Measurements from ENCODE around the gene SNUPN.
"Not testable (repeated sequence)": the region's sequence is repeated elsewhere in the genome, so short reads cannot be mapped to it uniquely, and the experiment has no call there.

SNUPN gene

DNA sequence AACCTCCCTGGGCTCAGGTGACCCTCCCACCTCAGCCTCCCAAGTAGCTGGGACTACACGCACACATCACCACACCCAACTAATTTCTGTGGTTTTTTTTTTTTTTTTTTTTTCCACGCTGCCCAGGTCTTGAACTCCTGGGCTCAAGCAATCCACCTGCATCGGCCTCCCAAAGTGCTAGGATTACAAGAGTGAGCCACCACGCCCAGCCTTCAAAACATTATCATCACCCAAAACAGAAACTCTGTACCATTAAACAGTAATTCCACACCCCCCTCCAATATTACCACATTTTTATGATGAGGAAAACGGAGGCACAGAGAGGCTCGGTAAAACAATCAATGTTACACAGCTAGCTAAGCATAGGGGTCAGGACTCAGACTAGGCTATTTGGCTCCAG lies 10.5 kb upstream of the SNUPN start:
- H2AFZ ChIP-seq (ENCODE audit: low read length), result no peak overlapping the region
- H3K9me3 ChIP-seq (replicated peaks; ENCODE audit: insufficient read depth, low read length), result no peaks in the 10 kb centered on the region
- TF ChIP-seq, protein P1, sequence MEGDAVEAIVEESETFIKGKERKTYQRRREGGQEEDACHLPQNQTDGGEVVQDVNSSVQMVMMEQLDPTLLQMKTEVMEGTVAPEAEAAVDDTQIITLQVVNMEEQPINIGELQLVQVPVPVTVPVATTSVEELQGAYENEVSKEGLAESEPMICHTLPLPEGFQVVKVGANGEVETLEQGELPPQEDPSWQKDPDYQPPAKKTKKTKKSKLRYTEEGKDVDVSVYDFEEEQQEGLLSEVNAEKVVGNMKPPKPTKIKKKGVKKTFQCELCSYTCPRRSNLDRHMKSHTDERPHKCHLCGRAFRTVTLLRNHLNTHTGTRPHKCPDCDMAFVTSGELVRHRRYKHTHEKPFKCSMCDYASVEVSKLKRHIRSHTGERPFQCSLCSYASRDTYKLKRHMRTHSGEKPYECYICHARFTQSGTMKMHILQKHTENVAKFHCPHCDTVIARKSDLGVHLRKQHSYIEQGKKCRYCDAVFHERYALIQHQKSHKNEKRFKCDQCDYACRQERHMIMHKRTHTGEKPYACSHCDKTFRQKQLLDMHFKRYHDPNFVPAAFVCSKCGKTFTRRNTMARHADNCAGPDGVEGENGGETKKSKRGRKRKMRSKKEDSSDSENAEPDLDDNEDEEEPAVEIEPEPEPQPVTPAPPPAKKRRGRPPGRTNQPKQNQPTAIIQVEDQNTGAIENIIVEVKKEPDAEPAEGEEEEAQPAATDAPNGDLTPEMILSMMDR (IDR thresholded peaks at IDR 0.05; ENCODE audit: low read length), result no peak
- no peak for TF ChIP-seq EZH2phosphoT487 (IDR thresholded peaks at IDR 0.05; ENCODE audit: low read length)
- no peak for TF ChIP-seq EZH2 (optimal IDR thresholded peaks at IDR 0.05; ENCODE audit: low read depth, low read length)
- no peaks in the 10 kb centered on the region for H3K36me3 ChIP-seq (replicated peaks; ENCODE audit: insufficient read depth, low read length)
- no peaks in the 10 kb centered on the region for H4K20me1 ChIP-seq (ENCODE audit: insufficient read depth, low read length)
- DNase-seq, result no peak
- H3K79me2 ChIP-seq (ENCODE audit: low read length), result peaks cover 29% of the 10 kb centered on the region
- H3K4me3 ChIP-seq (ENCODE audit: low read length), result no peak overlapping the region
- H3F3A ChIP-seq (ENCODE audit: insufficient read depth, low read length), result peaks cover 7% of the 10 kb centered on the region; the same call in 1 of the 2 replicates
- no peaks in the 10 kb centered on the region for H3K9me2 ChIP-seq (replicated peaks; ENCODE audit: insufficient read depth, low read length)
- H3K9ac ChIP-seq (ENCODE audit: low read length), result no peak overlapping the region
- H3K27me3 ChIP-seq (replicated peaks; ENCODE audit: insufficient read depth, low read length), result no peaks in the 10 kb centered on the region
- H3K4me2 ChIP-seq (ENCODE audit: low read depth, low read length), result no peak overlapping the region
- H3K27ac ChIP-seq (ENCODE audit: low read length), result no peak overlapping the region
- H3K4me1 ChIP-seq (ENCODE audit: low read length), result no peaks in the 10 kb centered on the region

DNA sequence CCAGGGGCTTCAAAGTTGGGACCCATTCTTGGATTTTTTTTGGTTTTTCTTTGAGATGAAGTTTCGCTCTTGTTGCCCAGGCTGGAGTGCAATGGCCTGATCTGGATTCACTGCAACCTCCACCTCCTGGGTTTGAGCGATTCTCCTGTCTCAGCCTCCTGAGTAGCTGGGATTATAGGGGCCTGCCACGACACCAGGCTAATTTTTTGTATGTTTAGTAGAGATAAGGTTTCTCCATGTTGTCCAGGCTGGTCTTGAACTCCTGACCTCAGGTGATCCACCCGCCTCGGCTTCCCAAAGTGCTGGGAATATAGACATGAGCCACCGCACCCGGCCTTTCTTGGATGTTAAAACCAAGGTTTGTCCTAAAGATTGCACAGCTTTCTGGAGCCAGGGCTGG lies 8.4 kb upstream of the SNUPN start:
- not testable (repeated sequence) for H3K4me3 ChIP-seq (ENCODE audit: low read length); H3K9me3 ChIP-seq (replicated peaks; ENCODE audit: insufficient read depth, low read length); H3K27me3 ChIP-seq (replicated peaks; ENCODE audit: insufficient read depth, low read length); H4K20me1 ChIP-seq (ENCODE audit: insufficient read depth, low read length); H3K4me1 ChIP-seq (ENCODE audit: low read length); H3K4me2 ChIP-seq (ENCODE audit: low read depth, low read length); H3K9me2 ChIP-seq (replicated peaks; ENCODE audit: insufficient read depth, low read length); DNase-seq; H2AFZ ChIP-seq (ENCODE audit: low read length); H3K27ac ChIP-seq (ENCODE audit: low read length); H3K9ac ChIP-seq (ENCODE audit: low read length); H3K36me3 ChIP-seq (replicated peaks; ENCODE audit: insufficient read depth, low read length); H3F3A ChIP-seq (ENCODE audit: insufficient read depth, low read length)
- peaks cover 19% of the 10 kb centered on the region for H3K79me2 ChIP-seq (ENCODE audit: low read length)

GRCh38 chr15:75631935-75632334 lies 6.4 kb upstream of the SNUPN start:
- H2AFZ ChIP-seq (ENCODE audit: low read length), result no peak overlapping the region
- H3K79me2 ChIP-seq (ENCODE audit: low read length), result no peaks in the 10 kb centered on the region
- no peaks in the 10 kb centered on the region for H3K9me3 ChIP-seq (replicated peaks; ENCODE audit: insufficient read depth, low read length)
- H3K36me3 ChIP-seq (replicated peaks; ENCODE audit: insufficient read depth, low read length), result no peaks in the 10 kb centered on the region
- H3K9me2 ChIP-seq (replicated peaks; ENCODE audit: insufficient read depth, low read length), result no peaks in the 10 kb centered on the region
- no peaks in the 10 kb centered on the region for H3K4me1 ChIP-seq (ENCODE audit: low read length)
- H3F3A ChIP-seq (ENCODE audit: insufficient read depth, low read length), result no peaks in the 10 kb centered on the region
- H3K27ac ChIP-seq (ENCODE audit: low read length), result no peak overlapping the region
- no peaks in the 10 kb centered on the region for H4K20me1 ChIP-seq (ENCODE audit: insufficient read depth, low read length)
- TF ChIP-seq EZH2phosphoT487 (IDR thresholded peaks at IDR 0.05; ENCODE audit: low read length) (no peak), EZH2 (optimal IDR thresholded peaks at IDR 0.05; ENCODE audit: low read depth, low read length) (no peak)
- TF ChIP-seq, protein P1 (IDR thresholded peaks at IDR 0.05; ENCODE audit: low read length), result no peak
- H3K27me3 ChIP-seq (replicated peaks; ENCODE audit: insufficient read depth, low read length), result no peaks in the 10 kb centered on the region
- H3K9ac ChIP-seq (ENCODE audit: low read length), result no peak overlapping the region
- no peak overlapping the region for H3K4me3 ChIP-seq (ENCODE audit: low read length)
- no peak for DNase-seq
- no peak overlapping the region for H3K4me2 ChIP-seq (ENCODE audit: low read depth, low read length)

DNA sequence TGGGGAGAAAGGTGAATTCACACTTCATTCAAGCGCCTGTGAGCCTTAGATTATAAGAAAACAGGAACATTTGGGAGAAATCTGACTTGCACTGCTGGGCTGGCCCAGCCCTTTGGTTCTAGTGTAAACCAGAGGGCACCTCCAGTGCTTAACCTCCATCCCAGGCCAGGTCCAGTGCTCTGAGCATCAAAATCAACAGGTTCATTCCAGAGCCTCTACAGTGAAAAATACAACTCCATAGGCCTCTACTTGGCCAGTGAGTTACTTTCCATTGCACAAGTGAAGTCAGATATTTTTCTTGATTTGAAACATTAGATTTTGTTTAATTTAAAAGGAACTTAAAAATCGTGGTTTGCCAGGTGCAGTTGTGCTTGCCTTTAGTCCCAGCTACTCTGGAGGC lies 3.0 kb downstream of the SNUPN start:
- H3K4me3 ChIP-seq (ENCODE audit: low read length), result no peak overlapping the region
- no peak overlapping the region for H3K9ac ChIP-seq (ENCODE audit: low read length)
- peaks cover 5% of the 10 kb centered on the region; the same call in 1 of the 2 replicates for H3K4me1 ChIP-seq (ENCODE audit: low read length)
- no peak overlapping the region for H2AFZ ChIP-seq (ENCODE audit: low read length)
- H3K4me2 ChIP-seq (ENCODE audit: low read depth, low read length), result no peak overlapping the region
- H3K79me2 ChIP-seq (ENCODE audit: low read length), result no peaks in the 10 kb centered on the region
- no peak overlapping the region for H3K27ac ChIP-seq (ENCODE audit: low read length)
- DNase-seq, result no peak
- no peaks in the 10 kb centered on the region for H3K9me3 ChIP-seq (replicated peaks; ENCODE audit: insufficient read depth, low read length)
- no peaks in the 10 kb centered on the region for H3K27me3 ChIP-seq (replicated peaks; ENCODE audit: insufficient read depth, low read length)
- no peaks in the 10 kb centered on the region for H4K20me1 ChIP-seq (ENCODE audit: insufficient read depth, low read length)
- no peaks in the 10 kb centered on the region for H3K36me3 ChIP-seq (replicated peaks; ENCODE audit: insufficient read depth, low read length)
- TF ChIP-seq EZH2phosphoT487 (IDR thresholded peaks at IDR 0.05; ENCODE audit: low read length), result no peak
- TF ChIP-seq EZH2 (optimal IDR thresholded peaks at IDR 0.05; ENCODE audit: low read depth, low read length), result no peak
- TF ChIP-seq, protein P1 (IDR thresholded peaks at IDR 0.05; ENCODE audit: low read length), result no peak
- H3K9me2 ChIP-seq (replicated peaks; ENCODE audit: insufficient read depth, low read length), result no peaks in the 10 kb centered on the region
- peaks cover 7% of the 10 kb centered on the region; the same call in 1 of the 2 replicates for H3F3A ChIP-seq (ENCODE audit: insufficient read depth, low read length)
